NCI-H446 treated with DMSO at 0.1 percent for 48 hours (cell line): Measurements from ENCODE around the gene TP53BP2.

Experiments
- DNase-seq: peaks from one replicate; lab custom pipeline; 2025; lab: John Stamatoyannopoulos, UW

The TP53BP2 gene

DNA sequence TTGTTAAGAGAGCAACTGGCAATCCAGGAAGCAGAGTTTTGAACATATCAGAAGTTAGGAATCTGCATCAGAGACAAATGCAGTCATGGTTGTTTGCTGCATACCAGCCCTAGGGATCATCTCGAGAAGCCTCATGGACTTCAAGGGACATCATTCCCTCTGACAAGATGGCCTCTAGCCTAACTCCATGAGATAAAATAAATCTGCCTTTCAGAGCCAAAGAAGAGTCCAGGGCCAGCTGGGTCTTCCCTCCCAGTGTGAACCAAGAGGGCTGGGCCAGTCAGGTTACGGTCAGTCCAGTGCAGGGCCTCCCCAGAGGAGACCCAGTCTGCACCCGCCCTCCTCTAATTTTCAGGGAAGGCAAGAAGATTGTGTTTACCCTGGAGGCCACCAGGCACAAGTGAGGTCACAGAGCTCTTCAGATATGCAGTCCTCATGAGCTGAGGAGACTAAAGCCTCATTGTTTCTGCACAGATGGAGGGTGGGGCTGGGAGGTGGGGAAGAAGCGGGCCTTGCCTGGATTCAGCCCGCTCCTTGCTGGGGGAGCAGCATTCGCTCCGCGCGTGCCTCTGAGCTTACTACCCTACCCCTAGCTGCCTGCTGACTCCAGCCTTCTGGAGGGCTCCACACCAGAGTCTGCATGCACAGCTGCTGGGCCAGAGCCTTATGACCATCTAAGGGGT lies 80.6 kb downstream of the TP53BP2 start:
- no peak for DNase-seq

DNA sequence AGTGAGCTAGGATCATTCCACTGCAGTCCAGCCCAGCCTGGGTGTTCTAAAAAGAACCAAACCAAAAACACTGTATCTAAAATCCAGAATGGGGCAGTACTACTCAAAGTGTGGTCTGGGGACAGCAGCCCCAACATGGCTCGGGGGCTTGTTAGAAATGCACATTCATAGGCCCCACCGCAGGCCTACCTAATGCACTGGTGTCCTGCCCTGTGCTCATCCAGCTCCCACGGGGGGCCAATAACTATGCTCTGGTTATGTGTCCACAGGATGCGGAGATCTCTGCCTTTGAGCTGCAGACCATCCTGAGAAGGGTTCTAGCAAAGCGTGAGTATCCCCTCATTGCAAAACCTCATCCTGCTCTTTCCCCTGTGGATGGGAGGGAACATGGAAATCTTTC lies 81.9 kb downstream of the TP53BP2 start:
- no peak for DNase-seq

DNA sequence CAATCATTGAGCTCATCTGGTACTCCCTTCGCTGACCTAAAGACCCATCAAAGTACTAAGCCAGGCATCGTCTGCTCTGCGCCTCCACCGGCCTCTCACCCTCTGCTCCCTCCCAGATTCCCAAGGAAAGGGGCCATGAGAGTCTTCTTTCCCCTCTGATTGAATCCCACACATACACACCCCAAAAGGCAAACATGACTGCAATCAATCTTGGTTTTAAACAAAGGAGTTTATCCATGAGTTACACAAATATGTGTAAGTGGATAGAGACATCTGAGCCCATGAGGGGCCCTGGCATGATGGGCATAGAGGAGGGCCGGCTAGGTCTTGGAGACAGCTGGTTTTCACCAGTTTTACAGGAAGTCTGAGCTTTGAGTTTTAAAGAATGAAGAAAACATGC lies 82.5 kb downstream of the TP53BP2 start:
- DNase-seq = no peak

DNA sequence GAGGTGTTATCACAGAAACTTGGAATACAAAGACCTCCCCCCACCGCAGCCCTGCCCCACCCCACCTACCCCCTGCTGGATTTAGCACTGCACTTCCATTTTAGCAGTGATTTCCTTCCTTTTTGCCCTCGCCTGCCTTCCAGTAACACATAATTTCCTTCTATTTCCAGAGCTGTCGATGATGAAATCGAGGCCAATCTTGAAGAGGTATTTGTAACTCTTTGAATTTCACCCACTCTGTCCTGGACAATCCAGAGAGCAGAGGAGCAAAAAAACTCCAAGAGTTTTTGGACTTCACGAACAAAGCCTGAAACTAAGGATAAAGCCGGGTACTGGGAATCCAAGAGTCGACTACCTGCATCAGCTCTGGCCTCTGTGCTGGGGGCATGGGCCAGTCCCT lies 84.3 kb downstream of the TP53BP2 start:
- no peak for DNase-seq

- no peak for DNase-seq
Observed at GRCh38 chr1:223760833-223761232, 84.9 kb downstream of the TP53BP2 start.

- DNase-seq = no peak
Observed at GRCh38 chr1:223759273-223759672, 86.5 kb downstream of the TP53BP2 start.

DNA sequence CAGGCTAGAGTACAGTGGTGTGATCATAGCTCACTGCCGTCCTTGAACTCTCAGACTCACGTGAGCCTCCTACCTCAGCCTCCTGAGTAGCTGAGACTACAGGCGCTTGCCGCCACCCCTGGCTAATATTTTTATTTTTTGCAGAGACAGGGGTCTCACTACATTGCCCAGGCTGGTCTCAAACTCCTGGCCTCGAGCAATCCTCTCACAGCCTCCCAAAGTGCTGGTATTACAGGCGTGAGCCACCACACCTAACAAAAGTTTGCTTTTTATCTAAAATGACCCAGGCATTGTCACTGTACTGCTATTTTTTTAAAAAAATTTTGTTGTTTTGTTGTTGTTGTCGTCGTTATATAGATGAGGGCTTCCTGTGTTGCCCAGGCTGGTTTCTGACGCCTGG lies 87.0 kb downstream of the TP53BP2 start:
- DNase-seq = no peak

DNA sequence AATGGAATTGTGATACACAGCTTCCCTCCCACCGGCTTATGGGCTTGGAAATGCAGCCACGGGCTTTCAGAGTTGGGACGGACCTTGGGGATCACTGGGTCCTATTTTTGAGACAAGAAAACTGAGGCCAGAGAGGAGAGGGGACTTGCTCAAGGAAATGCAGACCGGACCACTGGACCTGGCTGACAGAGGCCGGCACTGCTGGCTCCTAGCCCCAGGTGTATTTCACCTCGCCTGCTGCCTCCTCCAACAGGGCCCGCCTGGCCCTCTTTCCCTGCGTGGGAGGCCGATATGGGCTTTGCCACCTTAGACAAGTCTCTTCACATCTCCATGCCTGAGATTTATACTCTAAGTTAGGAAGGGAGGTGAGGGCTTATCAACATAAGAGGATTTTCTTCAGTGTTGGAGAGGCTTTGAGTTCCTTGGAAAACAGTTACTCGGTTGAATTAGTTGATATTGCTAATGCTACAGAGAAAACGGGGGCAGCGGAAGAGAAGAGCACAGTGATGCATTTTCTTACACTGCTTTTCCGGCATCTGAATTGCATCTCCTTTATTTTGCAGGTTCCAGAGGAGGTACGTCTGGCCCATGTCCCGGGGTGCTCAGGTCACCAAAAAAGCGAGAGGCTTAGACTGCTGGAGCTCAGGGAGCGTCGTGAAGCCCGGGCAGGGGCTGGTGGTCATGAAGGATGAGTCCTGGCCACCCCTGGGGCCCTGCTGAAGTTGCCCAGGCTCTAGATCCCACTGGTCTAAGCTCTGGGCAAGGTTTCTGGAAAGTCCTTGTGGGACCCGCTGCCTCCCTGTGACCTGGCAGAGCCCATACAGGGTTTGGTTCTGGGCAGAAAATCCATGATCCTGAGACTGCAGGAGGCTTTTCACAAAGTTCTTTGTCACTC lies 88.7 kb downstream of the TP53BP2 start:
- DNase-seq = no peak

DNA sequence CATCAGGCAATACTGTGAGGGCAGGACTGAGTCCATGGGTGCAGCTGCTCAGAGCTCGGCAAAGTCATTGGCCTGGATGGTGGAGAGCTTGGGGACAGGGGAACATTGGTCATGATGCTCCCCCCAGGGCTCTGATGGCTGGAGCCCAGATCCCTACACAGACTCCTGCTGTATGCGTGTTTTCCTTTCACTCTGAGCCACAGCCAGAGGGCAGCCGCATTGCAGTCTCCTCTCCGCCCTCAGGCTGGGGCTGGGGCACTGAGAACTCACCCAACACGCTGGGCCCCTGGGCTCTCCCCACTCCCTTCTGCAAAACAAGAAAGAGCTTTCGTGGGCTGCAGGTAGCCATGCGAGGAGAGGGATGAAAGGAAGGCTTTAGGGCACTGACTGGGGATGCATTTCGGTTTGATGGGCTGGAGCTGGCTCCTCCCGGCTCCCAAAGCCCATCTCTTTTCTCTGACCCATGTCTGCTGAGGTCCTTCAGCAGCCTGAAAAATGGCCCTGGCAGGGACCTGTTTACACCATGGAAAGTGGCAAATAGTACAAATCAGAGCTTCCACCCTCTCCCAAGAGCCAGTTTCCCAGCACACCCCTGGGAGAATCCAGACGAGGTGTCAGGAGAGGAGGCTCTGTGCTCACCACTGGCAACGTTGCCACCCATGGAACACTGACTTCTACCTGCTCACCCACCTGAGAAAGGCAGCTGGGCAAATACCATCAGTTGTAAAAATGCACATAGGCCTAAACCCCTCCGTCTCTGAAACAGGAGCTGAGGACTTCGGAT lies 89.6 kb downstream of the TP53BP2 start:
- DNase-seq = no peak

DNA sequence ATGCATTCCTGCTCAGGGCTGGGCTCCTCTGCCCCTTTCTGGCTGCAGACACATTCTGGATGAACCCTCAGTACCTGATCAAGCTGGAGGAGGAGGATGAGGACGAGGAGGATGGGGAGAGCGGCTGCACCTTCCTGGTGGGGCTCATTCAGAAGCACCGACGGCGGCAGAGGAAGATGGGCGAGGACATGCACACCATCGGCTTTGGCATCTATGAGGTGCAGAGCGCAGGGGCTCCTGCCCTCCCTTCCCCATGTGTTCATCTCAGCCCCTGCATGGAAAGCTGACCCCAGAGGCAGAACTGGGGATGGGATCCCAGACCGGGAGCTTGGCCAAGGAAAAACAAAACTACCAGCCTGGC lies 90.3 kb downstream of the TP53BP2 start:
- DNase-seq = no peak

GRCh38 chr1:223754681-223755431 lies 90.9 kb downstream of the TP53BP2 start:
- DNase-seq = no peak

DNA sequence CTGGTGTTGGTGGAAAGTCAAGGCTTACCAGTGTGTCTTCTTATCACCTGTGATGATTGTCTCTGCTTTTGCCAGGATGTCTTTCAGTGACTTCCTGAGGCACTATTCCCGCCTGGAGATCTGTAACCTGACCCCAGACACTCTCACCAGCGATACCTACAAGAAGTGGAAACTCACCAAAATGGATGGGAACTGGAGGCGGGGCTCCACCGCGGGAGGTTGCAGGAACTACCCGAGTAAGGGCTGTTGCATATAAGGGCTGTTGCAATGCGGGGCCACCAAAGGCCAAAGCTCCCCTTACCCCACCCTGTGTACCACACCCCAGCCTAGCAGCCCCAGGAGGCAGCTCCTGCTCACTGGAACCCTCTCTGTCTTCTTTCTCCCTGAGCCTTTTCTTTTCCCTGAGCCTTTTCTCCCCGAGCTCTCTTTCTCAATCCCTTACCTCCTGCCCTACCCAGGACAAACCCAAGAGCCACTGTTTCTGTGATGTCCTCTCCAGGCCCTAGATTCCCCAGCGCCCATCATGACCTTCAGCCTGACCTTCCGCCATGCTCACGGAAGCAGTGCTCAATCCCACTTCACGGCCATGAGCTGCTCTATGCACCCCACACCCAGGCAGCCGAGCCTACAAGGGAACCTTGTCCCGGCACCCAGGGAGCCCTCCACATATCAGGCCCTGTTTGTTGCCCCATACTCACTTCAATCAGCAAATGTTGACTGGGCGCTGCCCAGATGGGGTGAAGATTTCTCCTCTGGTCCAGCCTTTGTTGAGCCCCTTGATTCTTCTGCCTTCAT lies 92.8 kb downstream of the TP53BP2 start:
- DNase-seq = no peak

DNA sequence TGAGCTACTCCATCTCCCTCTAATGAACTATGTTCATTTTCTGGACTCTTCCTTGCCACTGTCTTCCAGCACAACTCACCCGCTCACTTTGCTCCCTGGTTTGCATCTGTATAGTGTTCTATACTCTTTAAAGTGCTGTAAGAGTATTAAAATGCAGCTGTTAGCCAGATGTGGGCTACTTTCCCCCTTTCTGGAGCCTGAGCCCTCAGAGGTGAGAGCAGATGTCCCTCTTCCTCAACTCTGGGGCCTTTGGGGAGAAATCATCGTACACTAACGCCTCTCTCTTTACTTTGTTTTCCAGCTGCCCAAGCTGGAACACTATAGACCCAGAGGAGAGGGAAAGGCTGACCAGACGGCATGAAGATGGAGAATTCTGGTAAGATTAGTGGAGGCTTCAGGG lies 94.1 kb downstream of the TP53BP2 start:
- DNase-seq = no peak

GRCh38 chr1:223750730-223751570 lies 94.8 kb downstream of the TP53BP2 start:
- DNase-seq = no peak

- no peak for DNase-seq
Observed at GRCh38 chr1:223748773-223749733, 96.7 kb downstream of the TP53BP2 start.

- DNase-seq = no peak
Observed at GRCh38 chr1:223748405-223748772, 97.4 kb downstream of the TP53BP2 start.

DNA sequence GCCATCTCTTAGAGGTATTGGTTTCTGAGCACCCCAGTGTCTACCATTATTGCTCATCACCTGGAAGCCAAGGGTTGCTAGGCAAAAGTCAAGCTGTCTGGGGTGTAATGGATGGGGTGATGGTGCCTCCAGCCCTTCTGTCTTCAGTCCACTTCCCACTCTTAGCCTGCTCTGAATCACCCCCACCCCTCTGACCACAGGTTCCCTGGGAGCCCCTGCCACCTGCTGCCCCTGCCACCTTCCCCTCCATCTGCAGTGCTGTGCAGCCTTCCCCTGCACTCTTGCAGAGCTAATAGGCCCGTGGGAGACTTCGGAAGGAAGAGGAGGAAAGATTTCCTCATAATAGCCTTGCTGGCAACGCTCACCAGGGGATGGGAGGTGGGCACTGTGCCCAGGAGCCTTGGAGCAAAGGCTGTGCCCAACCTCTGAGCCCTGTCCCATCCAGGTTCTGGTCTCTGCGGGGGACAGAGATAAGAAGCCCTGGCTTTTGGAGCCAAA lies 97.9 kb downstream of the TP53BP2 start:
- DNase-seq = no peak

DNA sequence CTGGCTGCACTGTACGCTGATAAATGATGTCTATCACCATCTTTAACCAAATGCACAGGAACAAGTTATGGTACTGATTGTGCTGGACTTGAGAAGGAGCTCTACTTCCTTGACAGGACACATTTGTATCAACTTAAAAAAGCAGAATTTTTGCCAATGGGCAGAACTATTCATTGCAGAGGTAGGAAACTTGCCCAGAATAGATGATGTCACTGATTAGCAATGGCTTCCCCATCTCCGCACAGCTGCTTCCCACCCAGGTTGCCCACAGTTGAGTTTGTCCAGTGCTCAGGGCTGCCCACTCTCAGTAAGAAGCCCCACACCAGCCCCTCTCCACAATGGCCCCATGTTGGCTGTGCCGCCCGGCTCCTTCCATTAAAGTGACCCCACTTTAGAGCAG lies 100.0 kb downstream of the TP53BP2 start:
- DNase-seq = no peak
